IPS-18a (cell line): ENCODE measurements around the gene ETFRF1.

Experiments
- H3K27ac ChIP-seq: one replicate; pipeline ENCODE4 v1.5.1; 2013; ENCODE audit warnings: low read length
- H3K27me3 ChIP-seq: one replicate; pipeline ENCODE4 v1.6.1; 2013; ENCODE audit warnings: mild to moderate bottlenecking, low read length; ENCODE audit not compliant: control insufficient read depth, insufficient read depth
- H3K36me3 ChIP-seq: one replicate; pipeline ENCODE4 v1.6.1; 2013; ENCODE audit warnings: low read depth, low read length; ENCODE audit not compliant: control insufficient read depth
- H3K4me1 ChIP-seq: one replicate; pipeline ENCODE4 v1.6.1; 2013; ENCODE audit warnings: low read depth, low read length; ENCODE audit not compliant: control insufficient read depth
- H3K4me3 ChIP-seq: one replicate; pipeline ENCODE4 v1.5.1; 2013; ENCODE audit warnings: low read length
- H3K9ac ChIP-seq: one replicate; pipeline ENCODE4 v1.6.1; 2013; ENCODE audit warnings: mild to moderate bottlenecking, low read length, moderate library complexity
- H3K9me3 ChIP-seq: one replicate; pipeline ENCODE4 v1.6.1; 2013; ENCODE audit warnings: low read depth, low read length; ENCODE audit not compliant: control insufficient read depth

ETFRF1 gene

GRCh38 chr12:25187781-25188180, 7.3 kb upstream of the ETFRF1 start:
- Histone ChIP-seq H3K36me3 (no peaks in the 10 kb centered on the region), H3K27ac (no peak overlapping the region), H3K9me3 (no peaks in the 10 kb centered on the region), H3K4me3 (no peak overlapping the region), H3K27me3 (no peaks in the 10 kb centered on the region), H3K4me1 (no peaks in the 10 kb centered on the region), H3K9ac (no peak overlapping the region)

GRCh38 chr12:25189656-25190055, 5.4 kb upstream of the ETFRF1 start:
- Histone ChIP-seq H3K4me3 (no peak overlapping the region), H3K36me3 (no peaks in the 10 kb centered on the region), H3K27ac (no peak overlapping the region), H3K27me3 (no peaks in the 10 kb centered on the region), H3K4me1 (peaks cover 3% of the 10 kb centered on the region), H3K9me3 (no peaks in the 10 kb centered on the region), H3K9ac (no peak overlapping the region)

GRCh38 chr12:25190793-25191192, 4.2 kb upstream of the ETFRF1 start:
- Histone ChIP-seq H3K27me3 (no peaks in the 10 kb centered on the region), H3K9ac (no peak overlapping the region), H3K4me1 (peaks cover 5% of the 10 kb centered on the region), H3K4me3 (no peak overlapping the region), H3K9me3 (no peaks in the 10 kb centered on the region), H3K27ac (no peak overlapping the region), H3K36me3 (no peaks in the 10 kb centered on the region)

- Histone ChIP-seq H3K4me3 (peak overlapping the region; percentile 92), H3K9ac (peak overlapping the region; percentile 91), H3K27ac (peak overlapping the region; percentile 29)
These were observed 823 bp upstream of the ETFRF1 start for GRCh38 chr12:25194214-25194613.

GRCh38 chr12:25194722-25195055, 348 bp upstream of the ETFRF1 start:
- H3K9ac ChIP-seq = peak overlapping the region; percentile 91
- H3K4me1 ChIP-seq = peaks cover 11% of the 10 kb centered on the region
- H3K4me3 ChIP-seq = peak overlapping the region; percentile 92
- peak overlapping the region; percentile 29 for H3K27ac ChIP-seq
- H3K9me3 ChIP-seq = no peaks in the 10 kb centered on the region
- no peaks in the 10 kb centered on the region for H3K27me3 ChIP-seq
- H3K36me3 ChIP-seq = no peaks in the 10 kb centered on the region

More at GRCh38 chr12:25194214-25194613, 823 bp upstream of the ETFRF1 start:
- peaks cover 11% of the 10 kb centered on the region for H3K4me1 ChIP-seq
- H3K36me3 ChIP-seq = no peaks in the 10 kb centered on the region
- no peaks in the 10 kb centered on the region for H3K9me3 ChIP-seq
- H3K27me3 ChIP-seq = no peaks in the 10 kb centered on the region

GRCh38 chr12:25197608-25198007, 2.6 kb downstream of the ETFRF1 start:
- no peak overlapping the region for H3K9ac ChIP-seq
- no peaks in the 10 kb centered on the region for H3K27me3 ChIP-seq
- peaks cover 11% of the 10 kb centered on the region for H3K4me1 ChIP-seq
- no peaks in the 10 kb centered on the region for H3K9me3 ChIP-seq
- no peak overlapping the region for H3K27ac ChIP-seq
- H3K36me3 ChIP-seq = no peaks in the 10 kb centered on the region
- H3K4me3 ChIP-seq = no peak overlapping the region

GRCh38 chr12:25200703-25201102, 5.7 kb downstream of the ETFRF1 start:
- Histone ChIP-seq H3K36me3 (peaks cover 3% of the 10 kb centered on the region), H3K27ac (no peak overlapping the region), H3K27me3 (no peaks in the 10 kb centered on the region), H3K9ac (no peak overlapping the region), H3K4me1 (peaks cover 7% of the 10 kb centered on the region), H3K9me3 (no peaks in the 10 kb centered on the region), H3K4me3 (no peak overlapping the region)

- Histone ChIP-seq H3K9me3 (no peaks in the 10 kb centered on the region), H3K27ac (no peak overlapping the region), H3K36me3 (peaks cover 3% of the 10 kb centered on the region), H3K4me1 (no peaks in the 10 kb centered on the region), H3K27me3 (no peaks in the 10 kb centered on the region), H3K9ac (no peak overlapping the region), H3K4me3 (no peak overlapping the region)
These were observed 7.1 kb downstream of the ETFRF1 start for GRCh38 chr12:25202137-25202536.

GRCh38 chr12:25207411-25207810, 12.4 kb downstream of the ETFRF1 start:
- Histone ChIP-seq H3K4me1 (no peaks in the 10 kb centered on the region), H3K36me3 (peaks cover 20% of the 10 kb centered on the region), H3K4me3 (no peak overlapping the region), H3K9me3 (no peaks in the 10 kb centered on the region), H3K27me3 (no peaks in the 10 kb centered on the region), H3K9ac (no peak overlapping the region), H3K27ac (no peak overlapping the region)

GRCh38 chr12:25207846-25208245, 12.8 kb downstream of the ETFRF1 start:
- Histone ChIP-seq H3K4me1 (no peaks in the 10 kb centered on the region), H3K36me3 (peaks cover 20% of the 10 kb centered on the region), H3K27ac (no peak overlapping the region), H3K27me3 (no peaks in the 10 kb centered on the region), H3K4me3 (no peak overlapping the region), H3K9me3 (no peaks in the 10 kb centered on the region), H3K9ac (no peak overlapping the region)

- no peak overlapping the region for H3K9ac ChIP-seq
- peaks cover 20% of the 10 kb centered on the region for H3K36me3 ChIP-seq
- no peaks in the 10 kb centered on the region for H3K9me3 ChIP-seq
- no peak overlapping the region for H3K27ac ChIP-seq
- no peaks in the 10 kb centered on the region for H3K4me1 ChIP-seq
- no peaks in the 10 kb centered on the region for H3K27me3 ChIP-seq
- no peak overlapping the region for H3K4me3 ChIP-seq
These were observed 13.5 kb downstream of the ETFRF1 start for GRCh38 chr12:25208554-25208953.

GRCh38 chr12:25213338-25213737, 18.3 kb downstream of the ETFRF1 start:
- no peaks in the 10 kb centered on the region for H3K27me3 ChIP-seq
- no peak overlapping the region for H3K27ac ChIP-seq
- H3K9me3 ChIP-seq = no peaks in the 10 kb centered on the region
- H3K4me3 ChIP-seq = no peak overlapping the region
- H3K9ac ChIP-seq = no peak overlapping the region
- no peaks in the 10 kb centered on the region for H3K4me1 ChIP-seq
- peaks cover 12% of the 10 kb centered on the region for H3K36me3 ChIP-seq
